Liver (tissue), 9 donors: ENCODE results near the gene CHD8. TPM values are rescaled to one million over a fixed set of nuclear protein-coding genes. Genes with fewer than 3 reads are reported as not detected.

Experiments used
- DNase-seq: peaks from one replicate; pipeline ENCODE4 v3.0.0-alpha.2; 2017; ENCODE audit warnings: low spot score
- H3K27ac ChIP-seq, 2 donors: one replicate each; pipeline ENCODE4 v1.7.0; 2013; ENCODE audit warnings: inconsistent platforms in 2 of 2, low read length in 2 of 2, control low read depth in 1 of 2, low read depth in 1 of 2, mild to moderate bottlenecking in 1 of 2
- H3K27me3 ChIP-seq, 4 donors: one replicate each; pipeline versions ENCODE4 v1.6.1 to v1.7.0; 2013; ENCODE audit warnings: low read length in 3 of 4, inconsistent platforms in 1 of 4, mild to moderate bottlenecking in 1 of 4, moderate library complexity in 1 of 4; ENCODE audit not compliant: control insufficient read depth in 4 of 4, insufficient read depth in 4 of 4
- H3K36me3 ChIP-seq, 4 donors: one replicate each; pipeline versions ENCODE4 v1.6.1 to v1.7.0; 2013; ENCODE audit warnings: low read length in 3 of 4, mild to moderate bottlenecking in 3 of 4, low read depth in 1 of 4, moderate library complexity in 1 of 4; ENCODE audit not compliant: control insufficient read depth in 4 of 4, insufficient read depth in 3 of 4
- H3K4me1 ChIP-seq, 4 donors: one replicate each; pipeline versions ENCODE4 v1.6.1 to v1.7.0; 2013; ENCODE audit warnings: low read length in 3 of 4, mild to moderate bottlenecking in 3 of 4, moderate library complexity in 1 of 4; ENCODE audit not compliant: control insufficient read depth in 4 of 4, insufficient read depth in 4 of 4
- H3K4me3 ChIP-seq, 3 donors: one replicate each; pipeline versions ENCODE4 v1.6.1 to v1.7.0; 2013; ENCODE audit warnings: low read length in 3 of 3, control low read depth in 1 of 3, low read depth in 1 of 3, mild to moderate bottlenecking in 1 of 3
- H3K9ac ChIP-seq, 2 donors: one replicate each; pipeline ENCODE4 v1.7.0; 2013; ENCODE audit warnings: low read length in 2 of 2, mild to moderate bottlenecking in 2 of 2, moderate library complexity in 2 of 2, control low read depth in 1 of 2, low read depth in 1 of 2
- H3K9me3 ChIP-seq, 4 donors: one replicate each; pipeline versions ENCODE4 v1.6.1 to v1.7.0; 2013; ENCODE audit warnings: low read length in 3 of 4; ENCODE audit not compliant: control insufficient read depth in 4 of 4
- EGR1 ChIP-seq, 2 donors: IDR thresholded peaks; 2 replicates each; pipeline ENCODE4 v1.6.1; 2016 to 2018; ENCODE audit warnings: antibody characterized with exemption in 2 of 2, low read depth in 2 of 2
- FOXA1 ChIP-seq: IDR thresholded peaks from 2 replicates; pipeline ENCODE4 v1.6.1; 2016; ENCODE audit warnings: antibody characterized with exemption
- FOXA2 ChIP-seq: IDR thresholded peaks from 2 replicates; pipeline ENCODE4 v1.6.1; 2016; ENCODE audit warnings: antibody characterized with exemption
- GABPA ChIP-seq, 2 donors: IDR thresholded peaks in 1 of 2; conservative IDR thresholded peaks in 1 of 2; 2 replicates each; pipeline ENCODE4 v1.6.1; 2016; ENCODE audit warnings: antibody characterized with exemption in 2 of 2, mild to moderate bottlenecking in 1 of 2, moderate library complexity in 1 of 2
- HNF4G ChIP-seq: IDR thresholded peaks from 2 replicates; pipeline ENCODE4 v1.6.1; 2016; ENCODE audit warnings: antibody characterized with exemption
- JUND ChIP-seq, 2 donors: IDR thresholded peaks; 2 replicates each; pipeline ENCODE4 v1.6.1; 2016; ENCODE audit warnings: antibody characterized with exemption in 2 of 2
- NR2F2 ChIP-seq: IDR thresholded peaks from 2 replicates; pipeline ENCODE4 v1.6.1; 2016; ENCODE audit warnings: antibody characterized with exemption
- RAD21 ChIP-seq, 2 donors: IDR thresholded peaks; 2 replicates each; pipeline ENCODE4 v1.6.1; 2016; ENCODE audit warnings: antibody characterized with exemption in 2 of 2, mild to moderate bottlenecking in 2 of 2
- TAF1 ChIP-seq: conservative IDR thresholded peaks from 2 replicates; pipeline ENCODE4 v1.6.1; 2016; ENCODE audit warnings: antibody characterized with exemption, mild to moderate bottlenecking
- YY1 ChIP-seq: IDR thresholded peaks from 2 replicates; pipeline ENCODE4 v1.6.1; 2016; ENCODE audit warnings: antibody characterized with exemption, mild to moderate bottlenecking
- WGBS: extraction: QIAGEN DNeasy Blood & Tissue Kit; methylation state at CpG from one replicate; pipeline ENCODE4 v1.1.7; 2013; 5-methylcytosine and 5-hydroxymethylcytosine counted together
- polyA plus RNA-seq, 2 donors: library from polyadenylated mRNA; stranded (reverse) in 1 of 2; unstranded in 1 of 2; fragments of 200-250 nt in 1 of 2; fragments of >200 nt in 1 of 2; fragmentation: Nextera tagmentation in 1 of 2; extraction: Ambion mirVana in 1 of 2; gene quantifications; one replicate each; pipeline versions ENCODE4 v1.2.1 to v1.2.3, GENCODE V29; 2013 to 2015
- total RNA-seq, 2 donors: library from RNA; depleted of rRNA; stranded (reverse); fragments of >200 nt; gene quantifications; one replicate each; pipeline ENCODE4 v1.2.3, GENCODE V29; 2014
- TF ChIP-seq, protein P1 (sequence below): IDR thresholded peaks from 2 replicates; pipeline ENCODE4 v1.6.1; 2016; ENCODE audit warnings: antibody characterized with exemption
- TF ChIP-seq, protein P2 (sequence below): IDR thresholded peaks from 2 replicates; pipeline ENCODE4 v1.6.1; 2016; ENCODE audit warnings: antibody characterized with exemption
- TF ChIP-seq, protein P3 (sequence below): IDR thresholded peaks from 2 replicates; pipeline ENCODE4 v1.6.1; 2016; ENCODE audit warnings: antibody characterized with exemption
- donor health status: healthy.
- donor health status: healthy.
- donor health status: healthy.
- donor health status: healthy.
- donor health status: healthy.

CHD8 gene
- total and polyA plus RNA-seq, 4 donors, result 9.6 to 29.5 (median 19.2) TPM

- H3K9me3 ChIP-seq, result no peaks in the 10 kb centered on the region
- peaks cover 7 to 79% (median 59%) of the 10 kb centered on the region in 4 donors for H3K36me3 ChIP-seq
- no peak overlapping the region for H3K27ac ChIP-seq
- H3K27me3 ChIP-seq, result no peaks in the 10 kb centered on the region
- no peak for DNase-seq
- TF ChIP-seq YY1 (no peak), TAF1 (no peak), JUND (IDR thresholded peaks at IDR 0.05) (no peak), HNF4G (no peak), FOXA1 (no peak), EGR1 (IDR thresholded peaks at IDR 0.05; ENCODE audit: low read depth in 2 of 2) (no peak)
- TF ChIP-seq, protein P1, sequence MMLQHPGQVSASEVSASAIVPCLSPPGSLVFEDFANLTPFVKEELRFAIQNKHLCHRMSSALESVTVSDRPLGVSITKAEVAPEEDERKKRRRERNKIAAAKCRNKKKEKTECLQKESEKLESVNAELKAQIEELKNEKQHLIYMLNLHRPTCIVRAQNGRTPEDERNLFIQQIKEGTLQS, result no peak
- TF ChIP-seq, protein P2, sequence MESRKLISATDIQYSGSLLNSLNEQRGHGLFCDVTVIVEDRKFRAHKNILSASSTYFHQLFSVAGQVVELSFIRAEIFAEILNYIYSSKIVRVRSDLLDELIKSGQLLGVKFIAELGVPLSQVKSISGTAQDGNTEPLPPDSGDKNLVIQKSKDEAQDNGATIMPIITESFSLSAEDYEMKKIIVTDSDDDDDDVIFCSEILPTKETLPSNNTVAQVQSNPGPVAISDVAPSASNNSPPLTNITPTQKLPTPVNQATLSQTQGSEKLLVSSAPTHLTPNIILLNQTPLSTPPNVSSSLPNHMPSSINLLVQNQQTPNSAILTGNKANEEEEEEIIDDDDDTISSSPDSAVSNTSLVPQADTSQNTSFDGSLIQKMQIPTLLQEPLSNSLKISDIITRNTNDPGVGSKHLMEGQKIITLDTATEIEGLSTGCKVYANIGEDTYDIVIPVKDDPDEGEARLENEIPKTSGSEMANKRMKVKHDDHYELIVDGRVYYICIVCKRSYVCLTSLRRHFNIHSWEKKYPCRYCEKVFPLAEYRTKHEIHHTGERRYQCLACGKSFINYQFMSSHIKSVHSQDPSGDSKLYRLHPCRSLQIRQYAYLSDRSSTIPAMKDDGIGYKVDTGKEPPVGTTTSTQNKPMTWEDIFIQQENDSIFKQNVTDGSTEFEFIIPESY, result no peak
- H3K4me1 ChIP-seq, result no peaks in the 10 kb centered on the region
- H3K9ac ChIP-seq, result no peak overlapping the region
- H3K4me3 ChIP-seq, result no peak overlapping the region
- WGBS, result 92% methylated on average over 2 of the region's 2 CpGs
Observed at GRCh38 chr14:21496453-21496852, 40.5 kb upstream of the CHD8 start.

DNA sequence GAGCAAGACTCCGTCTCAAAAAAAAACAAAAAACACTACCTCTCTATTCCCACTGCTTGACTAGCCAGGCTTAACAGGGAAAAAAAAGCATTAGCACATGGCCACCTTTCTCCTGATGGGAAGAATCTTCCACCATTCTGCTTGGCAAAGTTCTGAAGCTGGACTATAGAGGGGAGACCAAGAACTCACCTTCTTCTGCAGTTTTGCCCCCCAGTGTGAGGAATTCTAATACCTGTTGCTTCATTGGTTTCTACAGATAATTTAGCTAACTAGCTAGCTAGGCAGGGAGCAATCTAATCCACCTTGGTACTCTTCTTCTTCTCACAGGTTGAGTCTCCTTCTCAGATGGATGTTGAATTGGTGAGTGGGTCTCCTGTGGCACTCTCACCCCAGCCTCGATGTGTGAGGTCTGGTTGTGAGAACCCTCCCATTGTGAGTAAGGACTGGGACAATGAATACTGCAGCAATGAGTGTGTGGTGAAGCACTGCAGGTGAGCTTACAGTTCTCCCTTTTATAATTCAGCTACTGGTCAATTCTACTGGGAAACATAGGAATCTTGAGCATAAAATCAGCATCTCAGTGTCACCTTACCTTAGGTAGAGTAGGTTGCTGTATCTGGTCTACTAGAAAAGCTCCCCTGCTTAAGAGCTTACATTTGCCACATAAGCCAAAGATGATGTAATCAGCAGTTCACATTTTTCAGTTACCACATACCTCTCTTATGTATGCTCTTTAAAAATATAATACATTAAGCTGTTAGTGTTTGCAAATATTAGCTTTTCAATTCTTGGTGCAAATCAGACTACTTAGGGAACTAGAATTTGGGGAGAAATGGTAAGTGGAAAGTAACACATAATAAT lies 39.2 kb upstream of the CHD8 start:
- Histone ChIP-seq H3K27ac (no peak overlapping the region), H3K4me3 (no peak overlapping the region), H3K9ac (no peak overlapping the region), H3K9me3 (no peaks in the 10 kb centered on the region), H3K27me3 (no peaks in the 10 kb centered on the region), H3K4me1 (no peaks in the 10 kb centered on the region), H3K36me3 (peaks cover 10 to 77% (median 62%) of the 10 kb centered on the region in 4 donors)
- TF ChIP-seq RAD21 (IDR thresholded peaks at IDR 0.05) (no peak), EGR1 (IDR thresholded peaks at IDR 0.05; ENCODE audit: low read depth in 2 of 2) (no peak), GABPA (IDR thresholded peaks at IDR 0.05 in 1 of 2, conservative IDR thresholded peaks at IDR 0.05 in 1 of 2) (no peak), JUND (IDR thresholded peaks at IDR 0.05) (no peak)
- TF ChIP-seq, protein P2, result no peak
- no peak for DNase-seq
- 87% methylated on average over 2 of the region's 2 CpGs for WGBS

GRCh38 chr14:21486640-21487087 lies 30.7 kb upstream of the CHD8 start:
- H3K4me1 ChIP-seq, result peaks cover 0 to 3% (median 0%) of the 10 kb centered on the region in 4 donors
- peaks cover 10 to 48% (median 30%) of the 10 kb centered on the region in 4 donors for H3K36me3 ChIP-seq
- H3K4me3 ChIP-seq, result no peak overlapping the region
- no peaks in the 10 kb centered on the region for H3K9me3 ChIP-seq
- TF ChIP-seq GABPA (IDR thresholded peaks at IDR 0.05 in 1 of 2, conservative IDR thresholded peaks at IDR 0.05 in 1 of 2) (no peak), FOXA2 (no peak), NR2F2 (no peak), JUND (IDR thresholded peaks at IDR 0.05) (no peak), TAF1 (no peak), FOXA1 (no peak), HNF4G (no peak)
- TF ChIP-seq, protein P3, sequence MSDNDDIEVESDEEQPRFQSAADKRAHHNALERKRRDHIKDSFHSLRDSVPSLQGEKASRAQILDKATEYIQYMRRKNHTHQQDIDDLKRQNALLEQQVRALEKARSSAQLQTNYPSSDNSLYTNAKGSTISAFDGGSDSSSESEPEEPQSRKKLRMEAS, result no peak
- TF ChIP-seq, protein P1, result no peak
- TF ChIP-seq, protein P2, result no peak
- 81% methylated on average over 1 of the region's 1 CpG for WGBS
- no peak overlapping the region for H3K27ac ChIP-seq
- DNase-seq, result no peak
- no peaks in the 10 kb centered on the region for H3K27me3 ChIP-seq
- H3K9ac ChIP-seq, result no peak overlapping the region
